GM12891 (cell line): ENCODE measurements around the gene CBLN3.

Experiments
- PAX5 ChIP-seq: IDR thresholded peaks from 2 replicates; pipeline ENCODE4 v1.6.1; 2011; ENCODE audit warnings: low read length, moderate library complexity, mild to moderate bottlenecking; ENCODE audit not compliant: insufficient read depth, severe bottlenecking
- POLR2A ChIP-seq: IDR thresholded peaks from 2 replicates; pipeline ENCODE4 v1.6.1; 2011; ENCODE audit warnings: low read depth, low read length, control low read depth
- POLR2AphosphoS5 ChIP-seq: IDR thresholded peaks from 2 replicates; pipeline ENCODE4 v1.6.1; 2011; ENCODE audit warnings: low read depth, low read length, control low read depth
- TAF1 ChIP-seq: IDR thresholded peaks from 2 replicates; pipeline ENCODE4 v1.6.1; 2011; ENCODE audit warnings: low read depth, low read length, control low read depth

- TF ChIP-seq POLR2A (no peak), PAX5 (no peak), POLR2AphosphoS5 (no peak), TAF1 (no peak)
Measured at GRCh38 chr14:24427537-24428508, 1.6 kb downstream of the CBLN3 start.
